ENCODE results near the gene MED12L. TPM values are rescaled to one million over a fixed set of nuclear protein-coding genes. Genes with fewer than 3 reads are reported as not detected.

Gene MED12L
- total RNA-seq, 1 experiment from 2014 or later: 6.4 TPM

DNA sequence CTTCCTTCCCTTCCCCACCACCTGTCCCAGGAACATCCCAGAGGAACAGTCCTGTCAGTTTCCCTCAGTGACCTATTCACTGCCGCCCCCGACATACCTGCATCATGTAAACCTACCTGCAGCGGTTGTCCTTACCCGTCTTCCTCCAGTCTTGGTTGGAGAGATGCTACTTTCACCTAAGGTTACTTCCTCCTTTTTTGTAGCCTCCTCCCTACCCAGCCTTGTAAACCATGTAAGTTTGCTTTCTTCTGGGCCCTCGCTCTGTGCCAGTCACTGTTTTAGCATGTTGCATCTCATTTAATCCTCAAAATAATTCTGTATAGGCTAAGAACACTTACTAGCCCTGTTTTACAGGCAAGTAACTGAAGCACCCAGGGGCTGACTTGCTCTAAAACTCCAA lies 59.3 kb downstream of the MED12L start:
- H2AFZ ChIP-seq (ENCODE audit: low read depth, low read length, poor library complexity, severe bottlenecking): no peak overlapping the region
- ChIA-PET RAD21 (ENCODE audit: low non-redundant PET in 1 of 2, low total read pairs in 2 of 2, uncharacterized antibody in 2 of 2, unreplicated experiment in 2 of 2) (no interaction called here), CTCF (interaction anchor here (1.1 to 3.5 kb wide), 2 partner anchors 136 to 357 kb away, joined by 4 to 12 read pairs; no protein-coding TSS in a partner anchor), POLR2A (no interaction called here)
- no peaks in the 10 kb centered on the region for H3K36me3 ChIP-seq (ENCODE audit: control insufficient read depth in 1 of 2, insufficient read depth in 2 of 2, low read length in 2 of 2)
- TF ChIP-seq, protein P1, sequence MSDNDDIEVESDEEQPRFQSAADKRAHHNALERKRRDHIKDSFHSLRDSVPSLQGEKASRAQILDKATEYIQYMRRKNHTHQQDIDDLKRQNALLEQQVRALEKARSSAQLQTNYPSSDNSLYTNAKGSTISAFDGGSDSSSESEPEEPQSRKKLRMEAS (IDR thresholded peaks at IDR 0.05): no peak
- TF ChIP-seq, protein P2, sequence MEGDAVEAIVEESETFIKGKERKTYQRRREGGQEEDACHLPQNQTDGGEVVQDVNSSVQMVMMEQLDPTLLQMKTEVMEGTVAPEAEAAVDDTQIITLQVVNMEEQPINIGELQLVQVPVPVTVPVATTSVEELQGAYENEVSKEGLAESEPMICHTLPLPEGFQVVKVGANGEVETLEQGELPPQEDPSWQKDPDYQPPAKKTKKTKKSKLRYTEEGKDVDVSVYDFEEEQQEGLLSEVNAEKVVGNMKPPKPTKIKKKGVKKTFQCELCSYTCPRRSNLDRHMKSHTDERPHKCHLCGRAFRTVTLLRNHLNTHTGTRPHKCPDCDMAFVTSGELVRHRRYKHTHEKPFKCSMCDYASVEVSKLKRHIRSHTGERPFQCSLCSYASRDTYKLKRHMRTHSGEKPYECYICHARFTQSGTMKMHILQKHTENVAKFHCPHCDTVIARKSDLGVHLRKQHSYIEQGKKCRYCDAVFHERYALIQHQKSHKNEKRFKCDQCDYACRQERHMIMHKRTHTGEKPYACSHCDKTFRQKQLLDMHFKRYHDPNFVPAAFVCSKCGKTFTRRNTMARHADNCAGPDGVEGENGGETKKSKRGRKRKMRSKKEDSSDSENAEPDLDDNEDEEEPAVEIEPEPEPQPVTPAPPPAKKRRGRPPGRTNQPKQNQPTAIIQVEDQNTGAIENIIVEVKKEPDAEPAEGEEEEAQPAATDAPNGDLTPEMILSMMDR (IDR thresholded peaks at IDR 0.05 in 2 of 3, conservative IDR thresholded peaks at IDR 0.05 in 1 of 3; ENCODE audit: borderline replicate concordance in 1 of 3, insufficient read depth in 1 of 3, low read depth in 2 of 3, low read length in 2 of 3): no peak
- no peak for TF ChIP-seq JUND (IDR thresholded peaks at IDR 0.05)
- TF ChIP-seq EGR1 (IDR thresholded peaks at IDR 0.05; ENCODE audit: low read depth): no peak
- no peak for TF ChIP-seq CEBPB (IDR thresholded peaks at IDR 0.05; ENCODE audit: low read depth)
- TF ChIP-seq SP1 (IDR thresholded peaks at IDR 0.05; ENCODE audit: low read depth): no peak
- TF ChIP-seq FOSL1 (IDR thresholded peaks at IDR 0.05; ENCODE audit: low read depth): no peak
- TF ChIP-seq POLR2A (IDR thresholded peaks at IDR 0.05; ENCODE audit: borderline replicate concordance, extremely low read depth, insufficient read depth, insufficient read length): no peak
- TF ChIP-seq SIN3A (IDR thresholded peaks at IDR 0.05; ENCODE audit: low read depth): no peak
- no peak for TF ChIP-seq CBX3 (IDR thresholded peaks at IDR 0.05; ENCODE audit: low read depth)
- no peak for TF ChIP-seq TCF7L2 (IDR thresholded peaks at IDR 0.05; ENCODE audit: borderline replicate concordance, extremely low read depth, insufficient read depth, insufficient read length)
- TF ChIP-seq, protein P3, sequence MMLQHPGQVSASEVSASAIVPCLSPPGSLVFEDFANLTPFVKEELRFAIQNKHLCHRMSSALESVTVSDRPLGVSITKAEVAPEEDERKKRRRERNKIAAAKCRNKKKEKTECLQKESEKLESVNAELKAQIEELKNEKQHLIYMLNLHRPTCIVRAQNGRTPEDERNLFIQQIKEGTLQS (IDR thresholded peaks at IDR 0.05): no peak
- no peak for TF ChIP-seq POLR2AphosphoS5 (IDR thresholded peaks at IDR 0.05; ENCODE audit: low read depth, low read length)
- TF ChIP-seq SRF (IDR thresholded peaks at IDR 0.05; ENCODE audit: low read depth): no peak
- no peak for TF ChIP-seq YY1 (IDR thresholded peaks at IDR 0.05; ENCODE audit: extremely low read depth, insufficient replicate concordance, low read depth, low read length)
- TF ChIP-seq RAD21 (IDR thresholded peaks at IDR 0.05; ENCODE audit: low read depth): no peak
- intact Hi-C loops (cut with micrococcal nuclease): loop anchor here (5.0 kb wide), 3 partner anchors 277 to 422 kb away; no protein-coding TSS in a partner anchor
- H4K20me1 ChIP-seq (ENCODE audit: insufficient read depth): no peaks in the 10 kb centered on the region
- no peak overlapping the region for H3K4me2 ChIP-seq (ENCODE audit: low read length)
- H3K27ac ChIP-seq (ENCODE audit: low read depth, low read length): no peak overlapping the region
- H3K4me3 ChIP-seq (replicated peaks in 1 of 2; ENCODE audit: low read depth in 1 of 2, low read length in 2 of 2): no peak overlapping the region
- H3K4me1 ChIP-seq (ENCODE audit: control insufficient read depth in 1 of 2, insufficient read depth in 2 of 2, low read length in 2 of 2): peaks cover 6 to 11% of the 10 kb centered on the region in 2 experiments; a peak in 2 of 4 replicates
- H3K9me2 ChIP-seq (ENCODE audit: insufficient read depth): no peaks in the 10 kb centered on the region
- no peaks in the 10 kb centered on the region for H3K27me3 ChIP-seq (ENCODE audit: insufficient read depth, low read length)
- H3K9ac ChIP-seq (ENCODE audit: low read length): no peak overlapping the region
- DNase-seq (ENCODE audit: low read depth, low spot score) (no peak), ATAC-seq (no peak)
- H3K79me2 ChIP-seq (ENCODE audit: insufficient read depth, low read length): no peaks in the 10 kb centered on the region
- H3K9me3 ChIP-seq (ENCODE audit: control insufficient read depth in 1 of 2, insufficient read depth in 1 of 2, low read depth in 1 of 2, low read length in 2 of 2): no peaks in the 10 kb centered on the region
- BruUV-seq (replicated peaks): no TSS peak
